Activated T-cell treated with anti-CD3 and anti-CD28 coated beads, Interleukin-2, amount 50 U/mL, for 4 hours (primary cell): ENCODE results near the gene ADAM8. TPM values are rescaled to one million over a fixed set of nuclear protein-coding genes. Genes with fewer than 3 reads are reported as not detected.

Experiments
- ATAC-seq, 2 donors: fragments of 200-7000 bp; cut with Tn5 transposase; one replicate each; pipeline ENCODE4 v1.10.0; 2021
- DNase-seq: peaks from one replicate; pipeline ENCODE4 v3.0.0-alpha.2; 2020
- H3K27me3 Mint-ChIP-seq: one replicate; pipeline ENCODE4 v1.8.0; 2021; ENCODE audit warnings: low read depth, mixed read lengths
- H3K36me3 Mint-ChIP-seq: one replicate; pipeline ENCODE4 v1.8.0; 2022; ENCODE audit warnings: mixed read lengths; ENCODE audit not compliant: insufficient read depth
- H3K4me1 Mint-ChIP-seq: one replicate; pipeline ENCODE4 v1.8.0; 2021; ENCODE audit warnings: low read depth, mixed read lengths
- H3K4me3 Mint-ChIP-seq: one replicate; pipeline ENCODE4 v1.8.0; 2021; ENCODE audit warnings: mild to moderate bottlenecking, moderate library complexity, mixed read lengths
- H3K9me3 Mint-ChIP-seq: one replicate; pipeline ENCODE4 v1.8.0; 2021; ENCODE audit warnings: mixed read lengths
- total RNA-seq, 3 donors: library from RNA; stranded (reverse); gene quantifications; one replicate each; pipeline ENCODE4 v1.2.1, GENCODE V29; 2021

ADAM8 gene
- total RNA-seq, 3 donors from 2014 or later, result 62.8 to 72.7 (median 70.7) TPM

GRCh38 chr10:133221331-133221730 is 55.3 kb downstream of the ADAM8 start:
- H3K27me3 Mint-ChIP-seq, result peaks cover 29% of the 10 kb centered on the region

GRCh38 chr10:133219782-133220181 is 56.9 kb downstream of the ADAM8 start:
- DNase-seq (no peak), ATAC-seq (no peak)
- peaks cover 21% of the 10 kb centered on the region for H3K27me3 Mint-ChIP-seq
- no peaks in the 10 kb centered on the region for H3K4me1 Mint-ChIP-seq
- H3K9me3 Mint-ChIP-seq, result no peaks in the 10 kb centered on the region
- no peak overlapping the region for H3K4me3 Mint-ChIP-seq
- no peaks in the 10 kb centered on the region for H3K36me3 Mint-ChIP-seq

More at GRCh38 chr10:133221331-133221730, 55.3 kb downstream of the ADAM8 start:
- Mint-ChIP-seq H3K36me3 (no peaks in the 10 kb centered on the region), H3K4me1 (peaks cover 8% of the 10 kb centered on the region), H3K4me3 (no peak overlapping the region), H3K9me3 (no peaks in the 10 kb centered on the region)
- no peak for ATAC-seq
- DNase-seq, result no peak

GRCh38 chr10:133218891-133219290 is 57.8 kb downstream of the ADAM8 start:
- H3K4me3 Mint-ChIP-seq, result no peak overlapping the region
- H3K27me3 Mint-ChIP-seq, result peaks cover 18% of the 10 kb centered on the region
- H3K4me1 Mint-ChIP-seq, result no peaks in the 10 kb centered on the region
- no peak for DNase-seq
- no peaks in the 10 kb centered on the region for H3K9me3 Mint-ChIP-seq
- no peak for ATAC-seq
- H3K36me3 Mint-ChIP-seq, result no peaks in the 10 kb centered on the region

GRCh38 chr10:133217800-133218589 is 58.7 kb downstream of the ADAM8 start:
- no peak for DNase-seq
- ATAC-seq, result no peak
- Mint-ChIP-seq H3K27me3 (peaks cover 18% of the 10 kb centered on the region), H3K4me3 (no peak overlapping the region), H3K9me3 (no peaks in the 10 kb centered on the region), H3K36me3 (no peaks in the 10 kb centered on the region), H3K4me1 (no peaks in the 10 kb centered on the region)

- no peaks in the 10 kb centered on the region for H3K4me1 Mint-ChIP-seq
- H3K36me3 Mint-ChIP-seq, result no peaks in the 10 kb centered on the region
- no peaks in the 10 kb centered on the region for H3K9me3 Mint-ChIP-seq
- DNase-seq (no peak), ATAC-seq (no peak)
- H3K4me3 Mint-ChIP-seq, result no peak overlapping the region
- peaks cover 20% of the 10 kb centered on the region for H3K27me3 Mint-ChIP-seq
Measured at GRCh38 chr10:133216776-133217175, 59.9 kb downstream of the ADAM8 start.

- Mint-ChIP-seq H3K27me3 (peaks cover 13% of the 10 kb centered on the region), H3K4me1 (peaks cover under 1% of the 10 kb centered on the region), H3K9me3 (no peaks in the 10 kb centered on the region), H3K4me3 (no peak overlapping the region), H3K36me3 (no peaks in the 10 kb centered on the region)
- DNase-seq (no peak), ATAC-seq (no peak)
Measured at GRCh38 chr10:133215586-133215985, 61.1 kb downstream of the ADAM8 start.

- ATAC-seq (no peak), DNase-seq (no peak)
- no peak overlapping the region for H3K4me3 Mint-ChIP-seq
- peaks cover 13% of the 10 kb centered on the region for H3K27me3 Mint-ChIP-seq
- no peaks in the 10 kb centered on the region for H3K36me3 Mint-ChIP-seq
- no peaks in the 10 kb centered on the region for H3K9me3 Mint-ChIP-seq
- peaks cover 2% of the 10 kb centered on the region for H3K4me1 Mint-ChIP-seq
Measured at GRCh38 chr10:133214468-133215410, 61.9 kb downstream of the ADAM8 start.

- Mint-ChIP-seq H3K4me3 (no peak overlapping the region), H3K27me3 (peaks cover 13% of the 10 kb centered on the region), H3K9me3 (no peaks in the 10 kb centered on the region), H3K4me1 (peaks cover 2% of the 10 kb centered on the region), H3K36me3 (no peaks in the 10 kb centered on the region)
- DNase-seq, result no peak
- ATAC-seq, result no peak
Measured at GRCh38 chr10:133213641-133214467, 62.8 kb downstream of the ADAM8 start.

GRCh38 chr10:133212853-133213494 is 63.7 kb downstream of the ADAM8 start:
- DNase-seq, result no peak
- H3K9me3 Mint-ChIP-seq, result no peaks in the 10 kb centered on the region
- H3K4me1 Mint-ChIP-seq, result peaks cover 2% of the 10 kb centered on the region
- no peak for ATAC-seq
- no peak overlapping the region for H3K4me3 Mint-ChIP-seq
- no peaks in the 10 kb centered on the region for H3K36me3 Mint-ChIP-seq
- peaks cover 8% of the 10 kb centered on the region for H3K27me3 Mint-ChIP-seq

Other genes with a start within 250 kb of the ADAM8 start
- gene ADGRA1, start 188.9 kb downstream of the ADAM8 start, total RNA-seq, result not detected
- gene KNDC1, start 116.6 kb downstream of the ADAM8 start, total RNA-seq, result under 1 TPM in 1 of 3 donors, not detected in 2; 0.05 TPM
- under 1 TPM in 1 of 3 donors, not detected in 2; 0.25 TPM for gene UTF1, start 46.7 kb downstream of the ADAM8 start, total RNA-seq
- not detected for gene VENTX, start 39.0 kb downstream of the ADAM8 start, total RNA-seq
- 10 to 100 TPM; 59.6 to 67.9 (median 62.6) TPM for gene TUBGCP2, start 32.0 kb upstream of the ADAM8 start, total RNA-seq
- gene ZNF511, start 32.0 kb upstream of the ADAM8 start, total RNA-seq, result 100 to 1,000 TPM in 1 of 3 donors, 10 to 100 TPM in 2; 84.4 to 117 (median 97.3) TPM
- gene CALY, start 60.0 kb upstream of the ADAM8 start, total RNA-seq, result not detected
- not detected for gene PRAP1, start 70.5 kb upstream of the ADAM8 start, total RNA-seq
- gene FUOM, start 81.2 kb upstream of the ADAM8 start, total RNA-seq, result 10 to 100 TPM; 40.7 to 47.4 (median 46.6) TPM
- gene ECHS1, start 96.5 kb upstream of the ADAM8 start, total RNA-seq, result 10 to 100 TPM; 53.1 to 55.6 (median 53.9) TPM
- 1 to 10 TPM; 2.6 to 3.2 (median 2.9) TPM for gene PAOX, start 102.4 kb upstream of the ADAM8 start, total RNA-seq
- 10 to 100 TPM; 60.3 to 68.1 (median 67.1) TPM for gene MTG1, start 117.3 kb upstream of the ADAM8 start, total RNA-seq
- not detected for gene SPRN, start 147.8 kb upstream of the ADAM8 start, total RNA-seq
- 1 to 10 TPM; 1.1 to 1.8 (median 1.8) TPM for gene SCART1, start 177.1 kb upstream of the ADAM8 start, total RNA-seq